IMR-90 (cell line): ENCODE data around the gene DBI. TPM values are rescaled to one million over a fixed set of nuclear protein-coding genes. Genes with fewer than 3 reads are reported as not detected.

Experiments used
- ATAC-seq: fragments of 200-7000 bp; cut with Tn5 transposase; 2 replicates; pipeline ENCODE4 v1.9.1; 2020; ENCODE audit warnings: low read depth, mild to moderate bottlenecking, moderate library complexity
- BruUV-seq: library from RNA; stranded (reverse); fragments of 400-500 nt; replicated peaks from 2 replicates; lab custom pipeline; 2021; lab: Mats Ljungman, UMichigan
- CTCF ChIA-PET: fragments of 300-600 bp; formaldehyde crosslinking; extraction: SDS; loops from one replicate; lab custom pipeline; 2021; ENCODE audit warnings: antibody characterized with exemption; lab: Yijun Ruan, JAX
- POLR2A ChIA-PET: fragments of 300-600 bp; sonication (Branson Sonifier 250); formaldehyde crosslinking; loops from one replicate; lab custom pipeline; 2022; ENCODE audit warnings: antibody characterized with exemption; ENCODE audit not compliant: unreplicated experiment; lab: Charles Lee
- DNase-seq: peaks from one replicate; pipeline ENCODE4 v3.0.0; 2013
- H2AFZ ChIP-seq: replicated peaks from 2 replicates; pipeline ENCODE3; 2013; ENCODE audit warnings: low read length, mild to moderate bottlenecking; ENCODE audit not compliant: poor library complexity
- H2AK5ac ChIP-seq: 2 replicates; pipeline ENCODE4 v1.6.1; 2013; ENCODE audit warnings: low read depth, low read length, inconsistent platforms
- H2AK9ac ChIP-seq: replicated peaks from 2 replicates; pipeline ENCODE3; 2013; ENCODE audit warnings: mild to moderate bottlenecking, low read depth, low read length, moderate library complexity; ENCODE audit not compliant: poor library complexity
- H2BK120ac ChIP-seq: 2 replicates; pipeline ENCODE4 v1.6.1; 2013; ENCODE audit warnings: low read depth, low read length, inconsistent platforms
- H2BK15ac ChIP-seq: 3 replicates; pipeline ENCODE4 v1.6.1; 2013; ENCODE audit warnings: low read depth, low read length, inconsistent platforms
- H2BK20ac ChIP-seq: 2 replicates; pipeline ENCODE4 v1.6.1; 2013; ENCODE audit warnings: low read depth, mild to moderate bottlenecking, inconsistent platforms, low read length, moderate library complexity
- H2BK5ac ChIP-seq: 2 replicates; pipeline ENCODE4 v1.6.1; 2013; ENCODE audit warnings: mild to moderate bottlenecking, low read depth, low read length, inconsistent platforms; ENCODE audit not compliant: poor library complexity, severe bottlenecking
- H3K14ac ChIP-seq: replicated peaks from 2 replicates; pipeline ENCODE4 v1.6.1; 2013; ENCODE audit warnings: low read depth, low read length, inconsistent platforms
- H3K18ac ChIP-seq: 2 replicates; pipeline ENCODE4 v1.6.1; 2013; ENCODE audit warnings: low read depth, low read length, control low read depth
- H3K23ac ChIP-seq: 2 replicates; pipeline ENCODE4 v1.6.1; 2013; ENCODE audit warnings: low read depth, low read length, inconsistent platforms
- H3K27ac ChIP-seq: 2 replicates; pipeline ENCODE4 v1.5.1; 2013; ENCODE audit warnings: mild to moderate bottlenecking, control low read depth, low read length; ENCODE audit not compliant: insufficient read depth
- H3K27me3 ChIP-seq: 2 replicates; pipeline ENCODE4 v1.6.1; 2013; ENCODE audit warnings: low read length; ENCODE audit not compliant: control insufficient read depth, insufficient read depth
- H3K36me3 ChIP-seq: 2 replicates; pipeline ENCODE4 v1.6.1; 2013; ENCODE audit warnings: low read length, mixed read lengths; ENCODE audit not compliant: control insufficient read depth, insufficient read depth
- H3K4ac ChIP-seq: 2 replicates; pipeline ENCODE4 v1.6.1; 2013; ENCODE audit warnings: low read depth, low read length, inconsistent platforms
- H3K4me1 ChIP-seq: 2 replicates; pipeline ENCODE4 v1.6.1; 2013; ENCODE audit warnings: low read length, mixed read lengths; ENCODE audit not compliant: control insufficient read depth, insufficient read depth
- H3K4me2 ChIP-seq: 2 replicates; pipeline ENCODE4 v1.6.1; 2013; ENCODE audit warnings: low read depth, mild to moderate bottlenecking, control low read depth, low read length, moderate library complexity
- H3K4me3 ChIP-seq: 2 replicates; pipeline ENCODE4 v1.5.1; 2013; ENCODE audit warnings: low read depth, mild to moderate bottlenecking, control low read depth, low read length, moderate library complexity; ENCODE audit not compliant: insufficient read depth
- H3K56ac ChIP-seq: 2 replicates; pipeline ENCODE4 v1.6.1; 2013; ENCODE audit warnings: low read length, inconsistent platforms; ENCODE audit not compliant: insufficient read depth; ENCODE audit errors: extremely low read depth
- H3K79me1 ChIP-seq, 2 experiments: 2 replicates each; pipeline ENCODE4 v1.6.1; 2013; ENCODE audit warnings: low read length in 2 of 2, inconsistent platforms in 1 of 2, low read depth in 1 of 2
- H3K9ac ChIP-seq: 2 replicates; pipeline ENCODE4 v1.6.1; 2013; ENCODE audit warnings: low read depth, low read length, control low read depth
- H3K9me1 ChIP-seq: 2 replicates; pipeline ENCODE4 v1.6.1; 2013; ENCODE audit warnings: low read length, inconsistent platforms; ENCODE audit not compliant: insufficient read depth
- H3K9me3 ChIP-seq: 2 replicates; pipeline ENCODE4 v1.6.1; 2013; ENCODE audit warnings: low read length; ENCODE audit not compliant: control insufficient read depth, insufficient read depth
- H4K20me1 ChIP-seq: 2 replicates; pipeline ENCODE4 v1.6.1; 2013; ENCODE audit warnings: low read length, inconsistent platforms; ENCODE audit not compliant: insufficient read depth
- H4K5ac ChIP-seq: 2 replicates; pipeline ENCODE4 v1.6.1; 2013; ENCODE audit warnings: mild to moderate bottlenecking, low read depth, low read length, control low read depth
- H4K8ac ChIP-seq, 2 experiments: 2 replicates each; pipeline ENCODE4 v1.6.1; 2013; ENCODE audit warnings: low read depth in 2 of 2, low read length in 2 of 2, control low read depth in 1 of 2, inconsistent platforms in 1 of 2
- H4K91ac ChIP-seq: 2 replicates; pipeline ENCODE4 v1.6.1; 2013; ENCODE audit warnings: low read depth, low read length, inconsistent platforms; ENCODE audit not compliant: insufficient read depth
- BHLHE40 ChIP-seq: fragments of 150-350 bp; IDR thresholded peaks from 2 replicates; pipeline ENCODE4 v1.6.1; 2016; ENCODE audit warnings: mild to moderate bottlenecking, low read depth, low read length
- CEBPB ChIP-seq: IDR thresholded peaks from 2 replicates; pipeline ENCODE4 v1.6.1; 2012; ENCODE audit warnings: low read depth, low read length, improper control_type of control experiment
- CHD1 ChIP-seq: IDR thresholded peaks from 2 replicates; pipeline ENCODE4 v1.6.1; 2012; ENCODE audit warnings: low read depth, low read length, improper control_type of control experiment
- FOS ChIP-seq: fragments of 150-350 bp; IDR thresholded peaks from 2 replicates; pipeline ENCODE4 v1.6.1; 2016; ENCODE audit warnings: low read depth, low read length
- MAFK ChIP-seq: IDR thresholded peaks from 2 replicates; pipeline ENCODE4 v1.6.1; 2012; ENCODE audit warnings: low read depth, low read length, improper control_type of control experiment
- MAZ ChIP-seq: IDR thresholded peaks from 2 replicates; pipeline ENCODE4 v1.6.1; 2012; ENCODE audit warnings: low read depth, mild to moderate bottlenecking, low read length, improper control_type of control experiment, moderate library complexity, borderline replicate concordance
- MXI1 ChIP-seq: IDR thresholded peaks from 2 replicates; pipeline ENCODE4 v1.6.1; 2012; ENCODE audit warnings: low read depth, mild to moderate bottlenecking, low read length, moderate library complexity, borderline replicate concordance
- NFE2L2 ChIP-seq: fragments of 150-350 bp; IDR thresholded peaks from 2 replicates; pipeline ENCODE4 v1.6.1; 2016; ENCODE audit warnings: low read depth, mild to moderate bottlenecking, low read length
- POLR2A ChIP-seq: IDR thresholded peaks from 2 replicates; pipeline ENCODE4 v1.6.1; 2012; ENCODE audit warnings: mild to moderate bottlenecking, low read depth, low read length
- RAD21 ChIP-seq: IDR thresholded peaks from 2 replicates; pipeline ENCODE4 v1.6.1; 2012; ENCODE audit warnings: low read length, improper control_type of control experiment
- RCOR1 ChIP-seq: IDR thresholded peaks from 2 replicates; pipeline ENCODE4 v1.6.1; 2012; ENCODE audit warnings: mild to moderate bottlenecking, low read length, improper control_type of control experiment; ENCODE audit not compliant: insufficient replicate concordance
- RFX5 ChIP-seq: IDR thresholded peaks from 2 replicates; pipeline ENCODE4 v1.8.0; 2012; ENCODE audit warnings: low read depth, mild to moderate bottlenecking, low read length, moderate library complexity
- SMC3 ChIP-seq: fragments of 150-350 bp; IDR thresholded peaks from 2 replicates; pipeline ENCODE4 v1.6.1; 2016; ENCODE audit warnings: low read depth, mild to moderate bottlenecking, antibody characterized with exemption, low read length, moderate library complexity
- WGBS, 2 experiments: methylation state at CpG; one replicate each; pipeline versions ENCODE4 v1.1.5 to v1.1.7; 2013; ENCODE audit warnings: missing lambda C conversion rate in 2 of 2; ENCODE audit not compliant: insufficient read length in 1 of 2; ENCODE audit errors: extremely low coverage in 2 of 2; 5-methylcytosine and 5-hydroxymethylcytosine counted together
- dilution Hi-C: fragments of 300-500 bp; cut with HindIII; formaldehyde crosslinking; loops from one replicate; pipeline ENCODE4 v1.14.3; 2018; ENCODE audit warnings: low sequenced_read_pairs; ENCODE audit not compliant: unreplicated experiment
- in situ Hi-C: fragments of 300-500 bp; cut with MboI; formaldehyde crosslinking; loops from 3 replicates; pipeline ENCODE4 v1.14.3; 2019; ENCODE audit warnings: low sequenced_read_pairs, inconsistent platforms, mixed read lengths
- intact Hi-C: fragments of 100-400 bp; cut with micrococcal nuclease; formaldehyde crosslinking; loops from 2 replicates; pipeline ENCODE4 v1.10.0; 2022
- polyA plus RNA-seq, 3 experiments: library from polyadenylated mRNA; depleted of rRNA; stranded (reverse); fragments of >200 nt; gene quantifications; 2 replicates each; pipeline ENCODE4 v1.2.3, GENCODE V29; 2012; ENCODE audit warnings: low replicate concordance in 1 of 3
- total RNA-seq: library from RNA; depleted of rRNA; stranded (reverse); fragments of >200 nt; gene quantifications from 2 replicates; pipeline ENCODE4 v1.2.3, GENCODE V29; 2012
- TF ChIP-seq, protein P1 (sequence below): fragments of 150-350 bp; IDR thresholded peaks from 2 replicates; pipeline ENCODE4 v1.6.1; 2016; ENCODE audit warnings: low read depth, mild to moderate bottlenecking, low read length, moderate library complexity, borderline replicate concordance
- TF ChIP-seq, protein P2 (sequence below): fragments of 150-350 bp; IDR thresholded peaks from 2 replicates; pipeline ENCODE4 v1.6.1; 2017; ENCODE audit warnings: mild to moderate bottlenecking, antibody characterized with exemption, low read length, low read depth
- TF ChIP-seq, protein P3 (sequence below): conservative IDR thresholded peaks from 2 replicates; pipeline ENCODE4 v1.5.1; 2012; ENCODE audit warnings: mild to moderate bottlenecking, low read depth, low read length, improper control_type of control experiment

The DBI gene
- total and polyA plus RNA-seq, 2 of the 4 experiments (the other 2 are of a cell fraction): 42.5 to 278 TPM

DNA sequence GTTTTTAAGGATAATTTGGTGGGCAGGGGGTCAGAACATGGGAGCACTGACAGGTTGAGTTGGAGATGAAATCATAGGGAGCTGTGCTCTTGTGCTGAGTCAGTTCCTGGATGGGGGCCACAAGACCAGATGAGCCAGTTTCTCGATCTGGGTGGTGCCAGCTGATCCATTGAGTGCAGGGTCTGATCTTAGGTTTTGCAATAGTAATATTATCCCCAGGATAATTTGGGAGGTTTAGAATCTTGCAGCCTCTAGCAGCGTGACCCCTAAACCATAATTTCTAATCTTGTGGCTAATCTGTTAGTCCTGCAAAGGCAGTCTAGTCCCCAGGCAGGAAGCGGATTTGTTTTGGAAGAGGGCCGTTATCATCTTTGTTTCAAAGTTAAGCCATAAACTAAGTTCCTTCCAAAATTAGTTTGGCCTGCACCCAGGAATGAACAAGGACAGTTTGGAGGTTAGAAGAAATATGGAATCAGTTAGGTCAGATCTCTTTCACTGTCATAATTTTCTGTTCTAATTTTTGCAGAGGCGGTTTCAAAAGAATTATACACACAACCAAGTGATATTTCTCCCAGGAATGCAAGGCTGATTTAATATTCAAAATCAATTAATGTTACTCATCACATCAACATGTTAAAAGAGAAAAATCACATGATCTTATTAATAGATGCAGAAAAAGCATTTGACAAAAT lies 23.0 kb downstream of the DBI start:
- CTCF ChIA-PET: no interaction called here
- H3K14ac ChIP-seq: no peak overlapping the region
- in situ Hi-C loops (no loop called here), dilution Hi-C loops (no loop called here), intact Hi-C loops (no loop called here)
- no peak overlapping the region for H3K4me3 ChIP-seq
- no peak overlapping the region for H3K18ac ChIP-seq
- no peak overlapping the region for H2AK9ac ChIP-seq
- no peak overlapping the region for H4K8ac ChIP-seq
- H3K79me1 ChIP-seq: no peaks in the 10 kb centered on the region
- POLR2A ChIA-PET: no interaction called here
- no peak overlapping the region for H3K4me2 ChIP-seq
- no peak overlapping the region for H4K5ac ChIP-seq
- H2BK20ac ChIP-seq: no peak overlapping the region
- ATAC-seq: peak; percentile 44
- H2AK5ac ChIP-seq: no peak overlapping the region
- no peak for TF ChIP-seq MXI1
- no peak for TF ChIP-seq CEBPB
- no peak for TF ChIP-seq BHLHE40
- no peak for TF ChIP-seq NFE2L2
- no peak for TF ChIP-seq RCOR1
- no peak for TF ChIP-seq MAZ
- TF ChIP-seq FOS: no peak
- no peak for TF ChIP-seq RAD21
- TF ChIP-seq SMC3: no peak
- TF ChIP-seq RFX5: no peak
- TF ChIP-seq, protein P1, sequence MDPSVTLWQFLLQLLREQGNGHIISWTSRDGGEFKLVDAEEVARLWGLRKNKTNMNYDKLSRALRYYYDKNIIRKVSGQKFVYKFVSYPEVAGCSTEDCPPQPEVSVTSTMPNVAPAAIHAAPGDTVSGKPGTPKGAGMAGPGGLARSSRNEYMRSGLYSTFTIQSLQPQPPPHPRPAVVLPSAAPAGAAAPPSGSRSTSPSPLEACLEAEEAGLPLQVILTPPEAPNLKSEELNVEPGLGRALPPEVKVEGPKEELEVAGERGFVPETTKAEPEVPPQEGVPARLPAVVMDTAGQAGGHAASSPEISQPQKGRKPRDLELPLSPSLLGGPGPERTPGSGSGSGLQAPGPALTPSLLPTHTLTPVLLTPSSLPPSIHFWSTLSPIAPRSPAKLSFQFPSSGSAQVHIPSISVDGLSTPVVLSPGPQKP: no peak
- TF ChIP-seq, protein P2, sequence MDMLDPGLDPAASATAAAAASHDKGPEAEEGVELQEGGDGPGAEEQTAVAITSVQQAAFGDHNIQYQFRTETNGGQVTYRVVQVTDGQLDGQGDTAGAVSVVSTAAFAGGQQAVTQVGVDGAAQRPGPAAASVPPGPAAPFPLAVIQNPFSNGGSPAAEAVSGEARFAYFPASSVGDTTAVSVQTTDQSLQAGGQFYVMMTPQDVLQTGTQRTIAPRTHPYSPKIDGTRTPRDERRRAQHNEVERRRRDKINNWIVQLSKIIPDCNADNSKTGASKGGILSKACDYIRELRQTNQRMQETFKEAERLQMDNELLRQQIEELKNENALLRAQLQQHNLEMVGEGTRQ: no peak
- TF ChIP-seq POLR2A: no peak
- no peak for TF ChIP-seq CHD1
- TF ChIP-seq, protein P3, sequence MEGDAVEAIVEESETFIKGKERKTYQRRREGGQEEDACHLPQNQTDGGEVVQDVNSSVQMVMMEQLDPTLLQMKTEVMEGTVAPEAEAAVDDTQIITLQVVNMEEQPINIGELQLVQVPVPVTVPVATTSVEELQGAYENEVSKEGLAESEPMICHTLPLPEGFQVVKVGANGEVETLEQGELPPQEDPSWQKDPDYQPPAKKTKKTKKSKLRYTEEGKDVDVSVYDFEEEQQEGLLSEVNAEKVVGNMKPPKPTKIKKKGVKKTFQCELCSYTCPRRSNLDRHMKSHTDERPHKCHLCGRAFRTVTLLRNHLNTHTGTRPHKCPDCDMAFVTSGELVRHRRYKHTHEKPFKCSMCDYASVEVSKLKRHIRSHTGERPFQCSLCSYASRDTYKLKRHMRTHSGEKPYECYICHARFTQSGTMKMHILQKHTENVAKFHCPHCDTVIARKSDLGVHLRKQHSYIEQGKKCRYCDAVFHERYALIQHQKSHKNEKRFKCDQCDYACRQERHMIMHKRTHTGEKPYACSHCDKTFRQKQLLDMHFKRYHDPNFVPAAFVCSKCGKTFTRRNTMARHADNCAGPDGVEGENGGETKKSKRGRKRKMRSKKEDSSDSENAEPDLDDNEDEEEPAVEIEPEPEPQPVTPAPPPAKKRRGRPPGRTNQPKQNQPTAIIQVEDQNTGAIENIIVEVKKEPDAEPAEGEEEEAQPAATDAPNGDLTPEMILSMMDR: no peak
- TF ChIP-seq MAFK: no peak
- H3K9me1 ChIP-seq: no peaks in the 10 kb centered on the region
- H2BK15ac ChIP-seq: no peak overlapping the region
- H3K56ac ChIP-seq: no peak overlapping the region
- no peak overlapping the region for H3K4ac ChIP-seq
- no TSS peak for BruUV-seq
- peak; percentile 45 for DNase-seq
- H3K27ac ChIP-seq: no peak overlapping the region
- H2AFZ ChIP-seq: no peak overlapping the region
- WGBS, 2 experiments: no CpG with 5 or more reads among the region's 5 CpGs
- H4K91ac ChIP-seq: no peak overlapping the region
- peaks cover 3% of the 10 kb centered on the region for H3K27me3 ChIP-seq
- H3K36me3 ChIP-seq: no peaks in the 10 kb centered on the region
- no peaks in the 10 kb centered on the region for H3K9me3 ChIP-seq
- no peak overlapping the region for H2BK120ac ChIP-seq
- H4K20me1 ChIP-seq: no peaks in the 10 kb centered on the region
- no peak overlapping the region for H3K23ac ChIP-seq
- H3K9ac ChIP-seq: no peak overlapping the region
- no peak overlapping the region for H2BK5ac ChIP-seq
- no peaks in the 10 kb centered on the region for H3K4me1 ChIP-seq
